Measurements from ENCODE around the gene SCAMP4.
A peak's percentile ranks its signal among the peaks of the same experiment; 100 is the strongest.
"Not testable (repeated sequence)": the region's sequence is repeated elsewhere in the genome, so short reads cannot be mapped to it uniquely, and the experiment has no call there.

The SCAMP4 gene

DNA sequence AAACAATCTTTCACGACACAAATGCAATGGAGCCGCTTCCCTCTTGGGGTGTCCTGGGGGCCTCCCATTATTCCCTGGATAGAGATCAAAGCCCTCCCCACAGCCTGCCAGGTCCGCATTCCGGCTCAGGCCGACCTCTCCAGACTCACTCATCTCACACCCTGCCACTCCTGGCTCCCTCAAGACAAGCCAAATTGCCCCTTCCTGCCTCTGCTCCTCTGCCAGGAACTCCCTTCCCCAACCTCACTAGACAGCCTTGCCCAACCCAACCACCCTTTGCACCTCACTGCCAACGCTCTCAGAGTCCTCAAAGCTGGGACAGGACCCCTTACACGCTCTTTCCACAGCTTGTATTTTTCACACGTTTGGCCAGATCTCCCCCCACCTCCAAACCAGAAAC is 21.4 kb upstream of the SCAMP4 start:
- DNase-seq, result peak; percentile 43

DNA sequence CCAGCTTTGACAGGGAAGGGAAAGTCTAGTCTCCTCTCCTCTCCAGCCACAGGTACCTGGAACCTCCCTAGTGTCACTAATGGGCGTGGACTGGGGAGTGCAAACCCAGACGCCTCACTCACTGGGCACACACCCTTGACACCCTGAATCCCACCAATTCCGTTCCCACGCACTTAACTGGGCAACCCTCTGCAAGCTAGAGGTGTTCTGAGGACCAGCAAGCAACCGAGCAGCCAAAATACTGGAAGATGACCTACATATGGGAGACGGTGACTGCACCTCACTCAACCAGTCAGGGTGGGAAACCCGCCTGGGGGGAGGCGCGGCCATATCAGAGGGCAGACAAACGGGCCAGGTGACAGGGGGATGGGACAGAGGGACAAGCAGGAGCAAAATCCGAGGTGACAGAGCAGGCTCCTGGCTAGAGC is 20.9 kb upstream of the SCAMP4 start:
- DNase-seq, result peak; percentile 35

DNA sequence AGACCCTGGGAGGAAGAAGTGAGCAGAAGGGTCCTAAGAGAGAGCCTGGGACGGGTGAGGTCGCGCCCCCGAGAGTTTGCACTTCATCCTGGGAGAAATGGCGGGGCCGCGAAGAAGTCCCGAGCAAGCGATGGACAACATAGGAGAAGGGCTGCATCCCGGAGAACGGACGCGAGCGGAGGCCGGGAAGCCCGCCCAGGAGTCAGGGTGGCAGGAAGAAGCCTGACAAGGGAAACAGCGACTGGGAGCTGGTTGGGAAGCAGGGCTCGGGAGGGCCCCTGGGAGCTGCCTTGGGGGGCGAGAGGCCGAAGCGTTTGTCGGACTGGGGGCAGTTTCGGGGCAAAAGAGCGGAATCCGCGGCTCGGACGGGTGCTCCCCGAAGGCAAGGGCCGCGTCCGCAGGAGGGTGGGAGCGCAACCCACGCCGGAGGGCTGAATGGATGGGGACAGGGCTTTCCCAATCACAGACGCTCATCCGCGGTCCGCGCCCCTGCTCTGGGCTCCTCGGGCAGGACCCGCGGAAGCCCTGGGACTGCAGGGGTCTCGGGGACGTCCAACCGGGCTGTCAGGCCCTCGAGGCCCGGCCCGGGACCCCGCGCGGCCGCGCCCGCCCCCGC is 20.4 kb upstream of the SCAMP4 start:
- DNase-seq, result no peak

DNA sequence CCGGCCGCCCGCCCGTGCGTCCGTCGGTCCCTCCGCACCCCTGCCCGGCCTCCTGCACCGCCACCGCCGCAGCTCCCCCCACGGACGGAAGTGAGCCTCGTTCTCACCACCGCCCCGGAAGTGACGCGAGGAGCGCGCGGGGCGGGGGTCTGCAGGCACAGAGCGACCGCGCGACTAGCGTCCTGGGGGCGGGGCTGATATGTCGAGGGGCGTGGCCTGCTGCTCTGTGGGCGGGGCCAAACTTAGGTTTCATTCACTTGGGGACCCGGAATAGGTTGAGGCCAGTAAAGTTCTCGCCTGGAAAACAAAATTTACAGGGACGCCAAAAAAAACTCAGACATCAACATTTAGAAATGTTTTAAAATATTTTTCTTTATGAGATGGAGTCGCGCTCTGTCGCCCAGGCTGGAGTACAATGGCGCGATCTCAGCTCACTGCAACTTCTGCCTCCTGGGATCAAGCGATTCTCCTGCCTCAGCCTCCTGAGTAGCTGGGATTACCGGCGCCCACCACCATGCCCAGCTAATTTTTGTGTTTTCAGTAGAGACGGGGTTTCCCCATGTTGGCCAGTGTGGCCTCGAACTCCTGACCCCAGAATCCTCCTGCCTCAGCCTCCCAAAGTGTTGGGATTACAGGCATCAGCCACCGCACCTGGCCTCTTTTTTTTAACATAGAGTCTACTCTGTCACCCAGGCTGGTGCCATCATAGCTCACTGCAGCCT is 19.6 kb upstream of the SCAMP4 start, which contains the start of gene ABHD17A:
TSS of gene ABHD17A (minus strand) at position 99 of the 722 bp plus-strand sequence. CDS start 3,930 bp downstream, outside the sequence.
- peak; percentile 97 for DNase-seq

DNA sequence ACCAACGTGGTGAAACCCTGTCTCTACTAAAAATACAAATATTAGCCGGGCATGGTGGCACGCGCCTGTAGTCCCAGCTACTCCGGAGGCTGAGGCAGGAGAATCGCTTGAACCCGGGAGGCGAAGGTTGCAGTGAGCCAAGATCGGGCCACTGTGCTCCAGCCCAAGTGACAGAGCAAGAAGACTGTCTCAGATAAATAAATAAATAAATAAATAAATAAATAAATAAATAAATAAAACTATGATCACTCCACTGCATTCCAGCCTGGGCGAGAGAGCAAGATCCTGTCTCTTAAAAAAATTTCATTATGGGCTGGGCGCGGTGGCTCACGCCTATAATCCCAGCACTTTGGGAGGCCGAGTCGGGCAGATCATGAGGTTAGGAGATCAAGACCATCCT is 18.8 kb upstream of the SCAMP4 start:
- DNase-seq, result not testable (repeated sequence)

DNA sequence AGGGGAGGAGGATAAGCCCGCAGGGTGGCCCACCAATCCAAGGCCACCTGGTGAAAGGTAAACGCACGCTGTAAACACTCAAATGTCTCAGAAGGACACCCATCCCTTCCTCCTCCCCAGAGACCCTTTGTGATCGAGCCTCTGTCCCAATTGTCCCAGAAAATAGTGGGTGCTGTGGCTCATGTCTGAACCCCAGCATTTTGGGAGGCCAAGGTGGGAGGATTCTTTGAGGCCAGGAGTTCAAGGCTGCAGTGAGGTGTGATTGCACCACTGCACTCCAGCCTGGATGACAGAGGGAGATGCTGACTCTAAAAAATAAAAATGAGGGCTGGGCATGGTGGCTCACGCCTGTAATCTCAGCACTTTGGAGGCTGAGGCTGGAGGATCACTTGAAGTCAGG is 16.8 kb upstream of the SCAMP4 start:
- no peak for DNase-seq

DNA sequence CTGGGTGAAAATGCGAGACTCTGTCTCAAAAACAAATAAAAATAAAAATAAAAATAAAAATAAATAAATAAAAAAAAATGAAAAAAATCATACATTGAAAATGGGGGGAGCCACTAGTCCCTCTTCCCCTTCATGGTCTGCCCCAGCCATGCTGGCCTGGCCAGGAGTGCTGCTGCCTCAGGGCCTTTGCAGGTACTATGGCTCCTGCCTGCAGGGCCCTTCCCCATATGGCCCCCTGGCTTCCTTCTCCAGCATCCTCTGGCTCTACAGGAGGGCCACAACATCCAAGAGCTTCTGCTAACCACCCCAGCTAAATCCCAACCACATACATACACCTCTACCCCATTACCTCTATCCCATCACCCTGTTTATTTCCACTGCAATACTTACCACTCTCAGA is 15.3 kb upstream of the SCAMP4 start:
- DNase-seq, result no peak

DNA sequence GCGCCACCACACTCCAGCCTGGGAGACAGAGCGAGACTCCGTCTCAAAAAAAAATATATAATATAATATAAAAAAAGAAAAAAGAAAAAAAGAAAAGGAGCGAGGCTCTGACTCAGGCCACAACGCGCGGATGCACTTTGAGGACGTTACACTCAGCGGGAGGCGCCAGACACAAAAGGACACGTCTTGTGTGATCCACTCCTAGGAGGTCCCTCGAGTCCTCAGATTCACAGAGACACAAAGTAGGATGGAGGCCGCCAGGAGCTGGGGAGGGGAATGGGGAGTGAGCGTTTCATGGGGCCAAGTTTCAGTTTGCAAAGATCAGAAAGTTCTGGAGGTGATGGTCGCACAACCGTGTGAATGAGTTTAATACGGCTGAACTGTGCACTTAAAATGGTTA is 11.4 kb upstream of the SCAMP4 start:
- no peak for DNase-seq

DNA sequence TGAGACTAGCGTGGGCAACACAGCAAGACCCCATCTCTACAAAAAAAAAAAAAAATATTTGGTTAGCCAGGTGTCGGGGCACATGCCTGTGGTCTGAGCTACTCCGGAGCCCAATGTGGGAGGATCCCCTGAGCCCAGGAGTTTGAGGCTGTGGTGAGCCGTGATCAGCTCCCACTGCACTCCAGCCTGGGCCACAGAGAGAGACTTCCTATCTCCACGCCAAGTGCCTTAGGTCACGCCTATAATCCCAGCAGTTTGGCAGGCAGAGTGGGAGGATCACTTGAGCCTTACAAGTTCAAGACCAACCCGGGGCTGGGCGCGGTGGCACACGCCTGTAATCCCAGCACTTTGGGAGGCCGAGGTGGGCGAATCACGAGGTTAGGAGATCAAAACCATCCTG is 8.7 kb upstream of the SCAMP4 start:
- DNase-seq, result no peak

DNA sequence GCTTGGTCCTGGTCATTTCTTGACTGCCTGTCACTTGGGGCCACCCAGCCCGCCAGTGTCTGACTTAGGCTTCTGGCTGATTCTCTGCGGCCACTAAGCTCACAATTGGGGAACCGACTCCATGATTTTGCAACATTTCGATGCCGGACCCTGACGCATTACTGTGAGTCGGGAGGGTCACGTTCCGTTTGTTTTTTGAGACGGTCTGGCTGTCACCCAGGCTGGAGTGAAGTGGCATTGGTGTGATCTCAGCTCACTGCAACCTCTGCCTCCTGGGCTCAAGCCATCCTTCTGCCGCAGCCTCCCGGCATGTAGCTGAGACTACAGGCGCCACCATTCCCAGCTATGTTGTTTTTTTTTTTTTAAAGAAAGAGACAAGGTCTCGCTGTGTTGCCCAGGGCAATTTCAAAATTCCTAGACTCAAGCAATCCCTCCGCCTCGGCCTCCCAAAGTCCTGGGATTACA is 3.2 kb upstream of the SCAMP4 start:
- no peak for DNase-seq

DNA sequence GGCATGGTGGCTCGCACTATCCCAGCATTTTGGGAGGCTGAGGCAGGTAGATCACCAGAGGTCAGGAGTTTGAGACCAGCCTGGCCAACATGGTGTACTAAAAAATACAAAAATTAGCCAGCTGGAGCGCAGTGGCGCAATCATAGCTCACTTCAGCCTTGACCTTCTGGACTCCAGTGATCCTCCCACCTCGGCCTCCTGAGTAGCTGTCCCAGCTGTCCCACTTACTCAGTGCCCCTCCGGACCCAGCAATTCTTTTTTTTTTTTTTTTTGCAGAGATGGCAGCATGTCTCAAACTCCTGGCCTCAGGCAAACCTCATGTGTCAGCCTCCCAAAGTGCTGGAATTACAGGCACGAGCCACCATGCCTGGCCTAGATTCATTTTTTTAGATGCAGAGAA is 2.3 kb upstream of the SCAMP4 start:
- DNase-seq, result no peak

DNA sequence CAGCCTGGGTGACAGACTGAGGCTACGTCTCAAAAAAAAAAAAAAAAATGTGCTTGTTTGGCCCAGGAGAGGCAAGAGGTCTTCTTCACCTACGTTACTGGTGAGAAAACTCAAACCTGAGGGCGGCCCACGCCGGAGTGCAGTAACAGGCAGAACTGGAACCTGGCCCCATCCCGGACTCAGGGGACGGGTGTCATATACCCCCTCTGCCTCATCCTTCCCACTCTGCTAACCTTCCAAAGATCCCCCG is 414 bp upstream of the SCAMP4 start:
- no peak for DNase-seq

DNA sequence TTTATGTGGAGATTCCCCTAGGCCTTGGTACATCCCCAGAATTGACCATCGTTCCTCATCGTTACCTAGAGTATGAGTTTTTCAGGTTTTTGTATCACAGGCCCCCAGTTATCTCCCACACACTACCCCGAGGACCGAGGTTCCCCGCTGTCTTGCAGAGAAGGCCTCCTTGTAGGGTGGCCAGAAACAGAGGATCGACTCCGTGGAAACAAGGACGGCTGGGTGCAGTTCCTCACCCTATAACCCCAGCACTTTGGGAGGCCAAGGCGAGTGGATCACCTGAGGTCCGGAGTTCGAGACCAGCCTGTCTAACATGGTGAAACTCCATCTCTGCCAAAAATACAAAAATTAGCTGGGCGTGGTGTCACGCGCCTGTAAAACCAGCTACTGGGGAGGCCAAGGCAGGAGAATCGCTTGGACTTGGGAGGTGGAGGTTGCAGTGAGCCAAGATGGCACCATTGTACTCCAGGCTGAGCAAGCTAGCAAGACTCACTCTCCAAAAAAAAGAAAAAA is 720 bp downstream of the SCAMP4 start:
- no peak for DNase-seq

DNA sequence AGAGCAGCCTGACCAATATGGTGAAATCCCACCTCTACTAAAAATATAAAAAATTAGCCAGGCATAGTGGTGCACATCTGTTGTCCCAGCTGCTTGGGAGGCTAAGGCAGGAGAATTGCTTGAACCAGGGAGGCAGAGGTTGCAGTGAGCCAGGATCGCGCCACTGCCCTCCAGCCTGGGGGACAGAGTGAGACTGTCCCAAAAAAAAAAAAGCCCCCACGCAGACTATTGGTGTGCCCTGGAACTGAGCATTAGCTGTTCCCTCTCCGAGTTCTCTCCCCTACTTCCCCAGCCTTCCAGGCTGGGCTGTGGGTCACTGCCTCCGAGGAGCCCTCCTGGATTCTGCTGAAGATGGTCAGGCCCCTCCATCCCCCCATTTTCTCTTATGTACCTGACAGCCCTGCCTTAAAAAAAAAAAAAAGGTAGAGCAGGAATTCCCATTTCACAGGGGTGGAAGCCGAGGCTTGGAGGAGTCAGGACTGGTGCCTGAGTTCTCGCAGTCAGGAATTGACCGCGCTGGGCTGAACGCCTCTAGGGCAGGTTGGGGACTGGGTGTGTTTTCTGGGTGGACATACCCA is 1.9 kb downstream of the SCAMP4 start:
- no peak for DNase-seq

DNA sequence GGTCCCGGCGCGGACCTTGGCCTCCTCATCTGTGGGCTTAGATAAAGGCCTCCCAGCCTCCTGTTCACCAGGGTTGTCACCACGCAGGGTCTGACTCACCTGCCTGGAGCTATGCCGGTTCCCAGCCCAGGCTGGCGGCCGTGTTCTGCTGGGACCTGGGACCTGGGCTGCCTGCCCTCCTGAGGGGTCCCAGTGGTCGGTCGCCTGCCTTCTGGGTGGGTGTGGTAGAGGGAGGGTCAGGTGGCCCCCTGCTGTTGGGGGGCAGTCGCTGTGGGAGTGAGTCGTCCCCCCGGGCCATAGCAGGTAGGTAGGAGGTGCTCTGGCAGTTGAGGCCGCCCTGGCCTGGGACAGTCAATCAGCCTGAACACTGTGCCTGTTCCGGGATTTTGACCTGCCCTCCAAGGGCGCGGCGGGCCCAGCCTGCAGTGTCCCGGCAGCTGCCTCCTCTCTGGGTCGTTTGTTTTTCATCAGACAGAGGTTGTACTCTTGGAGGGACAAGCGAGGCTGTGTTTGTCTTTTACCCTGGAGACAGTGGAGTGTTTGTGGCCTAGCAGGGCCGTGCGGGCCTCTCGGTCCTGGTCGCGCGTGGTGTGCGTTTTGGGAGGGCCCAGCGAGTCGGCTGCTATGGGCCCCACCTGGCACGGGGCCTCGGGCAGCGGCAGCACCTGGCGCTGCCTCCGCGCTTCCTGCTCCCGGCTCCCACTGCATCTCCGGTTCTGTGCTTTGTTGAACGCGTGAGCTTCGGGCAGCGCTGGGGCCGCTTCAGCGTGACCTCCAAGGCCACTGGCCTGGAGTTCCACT is 2.6 kb downstream of the SCAMP4 start:
- DNase-seq, result no peak

DNA sequence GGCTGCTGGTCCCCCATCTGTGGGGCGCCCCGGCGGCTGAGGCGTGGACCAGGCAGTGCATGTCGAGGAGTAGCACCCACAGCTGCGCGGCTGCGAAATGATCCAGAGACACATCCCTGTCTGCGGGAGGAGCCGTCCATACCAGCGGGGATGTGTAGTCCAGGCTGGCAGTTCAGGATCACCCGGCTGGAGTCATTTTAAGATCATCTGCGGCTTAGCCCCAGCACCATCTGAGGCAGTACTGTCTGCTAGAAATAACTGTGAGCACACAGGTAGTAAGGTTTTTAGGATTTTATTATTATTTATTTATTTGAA is 3.1 kb downstream of the SCAMP4 start:
- DNase-seq, result no peak

DNA sequence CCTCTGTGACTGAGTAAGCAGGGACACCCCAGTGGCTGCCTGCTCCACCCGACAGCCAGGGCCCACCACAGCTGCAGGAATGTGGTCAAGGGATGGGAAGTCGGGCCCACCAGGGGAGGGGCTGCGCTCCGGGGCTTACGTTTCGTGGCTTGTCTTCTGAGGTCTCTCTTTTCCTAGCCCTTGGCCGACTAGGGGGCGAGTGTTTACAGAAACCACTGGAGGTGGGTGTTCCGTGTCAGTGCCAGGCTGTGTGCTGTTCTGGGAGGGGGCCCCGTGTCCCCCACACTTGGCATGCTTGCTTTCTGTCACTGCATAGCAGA is 4.5 kb downstream of the SCAMP4 start:
- DNase-seq, result no peak

DNA sequence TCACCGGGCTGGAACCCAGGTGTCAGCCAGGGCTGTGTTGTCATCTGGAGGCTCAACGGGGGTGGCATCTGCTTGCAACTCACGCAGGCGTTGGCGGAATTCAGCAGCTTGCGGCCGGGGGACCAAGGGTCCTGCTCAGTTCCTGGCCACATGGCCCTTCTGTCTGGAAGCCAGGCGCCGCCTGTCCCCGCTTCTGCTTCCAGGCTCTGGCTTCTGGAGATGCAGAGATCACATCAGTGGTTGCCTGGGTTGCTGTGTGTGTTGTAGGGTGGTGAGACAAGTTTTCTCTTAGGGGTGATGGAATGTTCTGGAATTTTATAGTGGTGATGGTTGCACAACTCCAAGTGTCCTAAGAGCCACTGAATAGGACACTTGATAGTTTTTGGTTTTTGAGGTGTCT is 5.0 kb downstream of the SCAMP4 start:
- DNase-seq, result no peak

DNA sequence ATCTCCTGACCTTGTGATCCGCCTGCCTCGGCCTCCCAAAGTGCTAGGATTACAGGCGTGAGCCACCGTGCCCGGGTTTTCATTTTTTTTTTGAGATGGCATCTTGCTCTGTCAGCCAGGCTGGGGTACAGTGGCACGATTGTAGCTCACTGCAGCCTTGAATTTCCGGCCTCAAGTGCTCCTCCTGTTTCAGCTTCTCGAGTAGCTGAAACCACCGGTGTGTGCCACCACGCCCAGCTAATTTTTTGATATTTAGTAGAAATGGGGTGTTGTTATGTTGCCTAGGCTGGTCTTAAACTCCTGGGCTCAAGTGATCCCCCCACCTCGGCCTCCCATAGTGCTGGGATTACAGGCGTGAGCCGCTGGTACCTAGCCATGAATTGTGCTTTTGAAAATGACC is 5.9 kb downstream of the SCAMP4 start:
- DNase-seq, result no peak

DNA sequence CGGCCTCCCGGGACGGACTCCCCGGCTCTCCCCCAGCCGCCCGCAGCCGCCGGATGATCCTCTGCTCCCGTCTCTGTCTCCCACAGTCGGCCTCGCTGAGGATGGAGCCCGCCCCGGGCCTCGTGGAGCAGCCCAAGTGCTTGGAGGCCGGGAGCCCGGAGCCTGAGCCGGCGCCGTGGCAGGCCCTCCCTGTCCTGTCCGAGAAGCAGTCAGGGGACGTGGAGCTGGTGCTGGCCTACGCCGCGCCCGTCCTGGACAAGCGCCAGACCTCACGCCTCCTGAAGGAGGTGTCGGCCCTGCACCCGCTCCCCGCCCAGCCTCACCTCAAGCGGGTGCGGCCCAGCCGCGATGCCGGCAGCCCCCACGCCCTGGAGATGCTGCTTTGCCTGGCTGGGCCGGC is 6.8 kb downstream of the SCAMP4 start:
- no peak for DNase-seq

DNA sequence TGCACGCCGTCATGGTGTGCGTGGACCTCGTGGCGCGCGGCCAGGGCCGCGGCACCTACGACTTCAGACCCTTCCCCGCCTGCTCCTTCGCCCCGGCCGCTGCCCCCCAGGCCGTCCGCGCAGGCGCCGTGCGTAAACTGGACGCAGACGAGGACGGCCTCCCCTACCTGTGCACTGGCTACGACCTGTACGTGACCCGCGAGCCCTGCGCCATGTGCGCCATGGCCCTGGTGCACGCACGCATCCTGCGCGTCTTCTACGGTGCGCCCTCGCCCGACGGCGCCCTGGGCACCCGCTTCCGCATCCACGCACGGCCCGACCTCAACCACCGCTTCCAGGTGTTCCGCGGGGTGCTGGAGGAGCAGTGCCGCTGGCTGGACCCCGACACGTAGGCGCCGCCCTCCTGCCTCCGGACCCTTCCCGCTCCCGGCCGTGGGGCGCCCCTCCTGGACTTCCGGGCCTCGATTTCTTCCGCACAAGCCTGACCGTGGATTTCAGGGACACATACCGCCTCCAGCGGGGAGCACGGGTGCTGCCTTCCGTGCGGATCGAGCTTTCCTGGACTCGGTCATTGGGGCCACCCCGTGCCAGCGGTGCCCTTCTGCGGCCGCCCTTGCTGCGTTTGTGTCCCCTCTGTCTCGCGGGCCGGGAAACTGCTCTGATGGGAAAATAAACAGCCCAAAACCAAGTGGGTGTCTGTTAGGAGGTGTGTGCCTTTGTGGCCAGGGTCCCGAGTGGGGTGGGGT is 7.7 kb downstream of the SCAMP4 start:
- no peak for DNase-seq

DNA sequence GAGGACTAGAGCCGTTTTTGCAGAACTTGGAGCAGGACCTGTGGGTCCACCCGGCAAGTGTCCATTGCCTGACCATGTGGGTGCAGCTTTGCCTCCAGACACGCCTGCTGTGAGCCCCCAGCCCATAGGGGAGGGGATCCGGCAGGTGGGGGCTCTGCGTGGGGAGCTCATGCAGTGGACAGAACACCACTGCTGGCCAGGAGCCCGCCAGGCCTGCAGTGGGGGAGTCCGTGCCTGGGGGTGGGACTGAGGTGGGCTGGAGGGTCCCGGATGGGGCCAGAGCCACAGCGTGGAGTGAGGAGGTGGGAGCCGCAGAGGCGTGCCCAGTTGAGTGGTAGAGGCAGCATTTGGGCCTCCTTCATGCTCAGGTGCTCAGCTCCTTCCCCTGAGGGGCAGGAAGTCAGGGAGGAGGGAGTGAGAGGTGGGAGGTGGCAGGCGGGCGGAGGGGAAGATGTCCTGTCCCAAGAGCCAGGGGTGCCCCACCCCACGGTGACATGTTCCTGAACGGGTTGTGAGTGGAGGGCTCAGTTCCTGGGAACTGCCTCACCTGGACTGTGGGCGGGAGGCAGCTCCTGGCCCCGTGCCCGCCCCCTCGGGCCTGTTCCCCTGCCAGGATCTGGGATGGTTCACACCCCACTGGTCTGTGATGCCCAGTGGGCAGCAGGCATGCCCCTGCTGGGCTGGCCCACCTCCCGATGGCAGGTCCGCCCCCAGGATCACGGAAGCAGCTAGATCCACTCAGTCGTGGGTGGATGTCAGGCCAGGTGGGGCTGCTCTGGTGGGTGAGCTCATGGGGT is 8.8 kb downstream of the SCAMP4 start:
- DNase-seq, result no peak
